GM19395 (cell line): ENCODE results near the gene ZNF618.
"Not testable (repeated sequence)": the region's sequence is repeated elsewhere in the genome, so short reads cannot be mapped to it uniquely, and the experiment has no call there.

Experiments used
- ATAC-seq: cut with Tn5 transposase; IDR thresholded peaks from one replicate; pipeline ENCODE4 v1.9.1; 2021; ENCODE audit warnings: mild to moderate bottlenecking, moderate library complexity; ENCODE audit not compliant: unreplicated experiment

Gene ZNF618

DNA sequence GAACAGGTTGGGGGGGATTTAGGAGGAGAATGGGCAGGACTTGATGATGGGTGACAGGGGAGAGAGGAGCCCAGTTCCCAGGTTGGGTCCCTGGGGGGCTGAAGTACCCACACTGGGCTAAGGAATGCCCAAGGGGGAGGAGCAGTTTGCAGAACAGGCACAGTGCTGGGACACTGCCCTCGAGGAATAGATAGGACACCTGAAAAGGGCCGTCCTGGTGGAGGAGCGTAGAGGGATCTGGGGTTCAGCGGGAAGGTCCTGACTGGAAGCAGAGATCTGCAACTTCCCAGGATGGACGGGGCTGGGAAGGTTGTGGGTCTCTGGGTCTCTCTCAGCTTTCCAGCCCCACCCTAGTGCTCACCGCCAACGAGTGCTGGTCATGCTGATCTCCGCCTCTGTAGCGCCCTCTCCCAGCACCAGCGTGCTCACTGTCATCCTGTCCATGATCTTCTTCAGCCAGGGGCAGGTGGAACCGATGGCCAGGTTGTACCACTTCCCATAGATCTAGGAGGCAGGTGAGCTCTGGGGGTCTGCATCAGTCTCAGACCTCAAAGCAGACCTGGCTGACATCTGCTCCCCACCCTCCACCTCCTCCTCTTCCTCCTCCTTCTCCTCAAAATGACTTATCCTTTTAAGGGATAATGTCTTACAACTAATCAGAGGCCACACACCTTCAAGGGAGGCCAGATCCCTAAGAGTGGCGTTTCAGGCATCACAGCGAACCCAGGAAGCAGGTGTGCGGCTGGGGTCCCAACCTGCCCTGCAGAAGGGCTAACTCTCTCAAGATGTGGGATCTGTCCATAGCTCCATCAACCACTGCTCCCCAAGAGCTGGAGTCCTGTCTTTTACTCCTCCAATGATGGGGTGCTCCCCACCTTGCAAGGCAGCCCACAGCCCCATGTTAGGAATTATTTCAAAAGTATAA lies 200.4 kb downstream of the ZNF618 start:
- no peak for ATAC-seq

DNA sequence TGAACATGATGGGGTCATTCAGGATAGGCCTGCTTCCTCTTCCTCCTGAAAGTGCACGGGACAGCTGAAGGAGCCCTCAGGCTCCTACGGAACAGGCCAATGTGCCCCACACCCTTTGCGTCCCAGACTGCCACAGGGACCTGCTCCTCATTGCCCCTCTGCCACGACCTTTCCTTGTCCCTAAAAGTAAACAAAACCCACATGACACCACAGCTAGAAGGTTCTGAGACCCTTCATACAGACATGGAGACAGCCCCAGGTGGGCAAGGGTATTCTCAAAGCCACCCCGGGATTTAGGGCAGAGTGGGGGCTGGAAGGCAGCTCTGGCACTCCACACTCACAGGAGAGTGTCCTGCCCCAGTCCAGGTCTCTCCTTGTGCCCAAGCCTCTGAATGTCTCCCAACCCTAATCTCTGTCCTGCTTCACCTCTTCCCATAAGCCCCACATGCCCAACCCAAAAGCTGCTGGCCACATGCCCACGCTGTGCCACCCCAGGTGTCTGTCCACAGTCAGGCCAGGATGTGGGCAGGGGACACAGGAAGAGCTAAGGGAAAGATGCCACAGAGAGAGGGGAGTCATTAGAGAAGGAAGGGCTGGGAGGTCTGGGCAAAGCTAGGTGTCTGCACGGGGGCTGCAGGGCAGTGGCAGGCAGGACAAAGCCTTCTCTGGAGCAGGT lies 201.2 kb downstream of the ZNF618 start:
- no peak for ATAC-seq

DNA sequence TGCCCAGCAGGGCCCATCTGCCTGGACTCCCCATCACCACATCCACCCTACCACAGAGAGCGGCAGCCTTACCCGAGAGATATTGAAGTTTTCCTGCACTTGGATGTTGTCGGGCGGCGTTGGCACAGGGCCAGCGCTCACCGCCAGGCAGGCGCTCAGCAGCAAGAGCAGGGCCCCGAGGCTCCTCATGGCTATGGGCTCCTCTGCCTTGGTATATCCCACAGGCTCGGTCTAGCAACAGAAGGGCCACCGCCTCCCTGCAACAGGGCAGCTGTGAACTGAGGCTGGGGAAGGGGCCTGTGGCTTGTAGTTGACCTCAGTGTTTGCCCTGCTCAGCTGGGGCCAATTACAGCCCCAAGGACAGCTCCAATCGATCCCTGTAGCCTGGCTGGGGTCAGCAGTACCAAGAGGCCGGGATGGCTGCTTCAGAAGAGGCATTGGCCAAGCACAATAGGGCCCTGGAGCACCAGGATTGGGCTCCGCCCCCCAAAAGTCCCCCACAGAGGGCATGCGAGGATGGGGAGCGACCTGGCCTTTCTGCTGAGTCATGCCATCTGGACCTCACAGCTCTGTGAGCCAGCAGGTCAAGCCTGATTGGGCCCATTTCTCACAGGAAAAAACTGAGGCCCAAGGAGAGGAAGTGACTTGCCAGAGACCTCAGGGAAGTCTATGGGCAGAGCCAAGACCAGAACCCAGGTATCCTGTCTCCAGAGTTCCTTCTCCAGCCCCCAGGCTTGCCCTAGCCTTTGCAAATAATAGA lies 202.1 kb downstream of the ZNF618 start, which contains the start of gene AMBP:
TSS of gene AMBP (minus strand) at position 280 of the 760 bp plus-strand sequence. CDS start at position 189, 91 bp downstream.
- ATAC-seq: no peak

GRCh38 chr9:114078781-114079156 lies 202.7 kb downstream of the ZNF618 start:
- ATAC-seq: no peak

DNA sequence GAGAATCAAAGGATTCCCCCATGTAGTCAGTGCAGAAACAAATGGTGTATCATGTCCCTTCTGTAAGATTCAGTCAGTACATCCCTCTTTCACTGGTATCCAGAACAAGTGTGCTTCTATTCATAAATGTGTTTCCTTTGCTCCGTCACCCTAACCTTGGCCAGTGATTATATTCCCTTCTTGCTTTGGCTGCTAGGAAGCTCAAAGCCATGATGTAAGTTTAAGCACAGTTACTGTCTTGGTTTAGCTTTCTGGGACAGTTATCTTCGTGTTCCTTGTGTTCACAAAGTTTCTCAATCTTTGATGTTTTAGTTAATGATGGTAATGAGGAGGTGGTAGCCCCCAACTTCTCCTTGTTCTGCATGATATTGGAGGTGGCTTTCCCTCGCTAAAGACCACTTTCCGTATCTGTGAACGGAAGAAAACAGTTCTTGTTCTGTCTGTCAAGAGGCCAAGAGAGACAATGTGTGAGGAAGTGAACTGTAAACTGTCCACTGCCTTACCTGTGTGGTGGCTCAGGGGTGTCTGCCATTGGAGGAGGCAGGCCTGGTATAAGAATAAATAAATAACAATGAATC lies 204.2 kb downstream of the ZNF618 start:
- ATAC-seq: no peak

GRCh38 chr9:114080773-114081440 lies 204.8 kb downstream of the ZNF618 start:
- no peak for ATAC-seq

DNA sequence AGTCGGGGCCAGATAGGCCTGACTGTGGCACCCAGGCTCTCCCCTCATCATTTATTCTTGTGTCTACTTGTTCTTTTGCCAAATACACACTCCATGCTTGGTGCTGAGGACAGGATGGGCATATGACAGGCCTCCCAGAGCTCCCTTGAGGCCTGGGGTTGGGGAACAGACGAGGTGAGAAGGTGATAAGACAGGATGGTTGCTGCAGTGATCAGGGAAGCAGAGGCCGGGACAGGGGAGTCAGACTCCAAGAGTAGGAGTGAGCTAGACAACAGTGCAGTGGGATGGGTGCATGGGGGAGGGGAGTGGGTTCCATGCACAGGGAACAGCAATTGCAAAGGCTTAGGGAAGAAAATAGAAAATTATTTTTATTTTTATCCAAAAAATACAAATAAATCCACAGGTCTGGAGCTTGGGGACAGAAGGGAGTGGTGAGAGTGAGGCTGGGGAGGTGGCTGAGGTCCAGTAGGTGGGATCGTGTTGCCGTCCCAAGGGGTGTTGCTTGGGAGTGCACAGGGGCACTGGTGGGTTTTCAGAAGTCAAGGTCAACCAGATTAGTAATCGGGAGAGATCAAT lies 205.4 kb downstream of the ZNF618 start:
- ATAC-seq: no peak

- peak; percentile 95 for ATAC-seq
These were observed 206.1 kb downstream of the ZNF618 start for GRCh38 chr9:114082017-114082762.

DNA sequence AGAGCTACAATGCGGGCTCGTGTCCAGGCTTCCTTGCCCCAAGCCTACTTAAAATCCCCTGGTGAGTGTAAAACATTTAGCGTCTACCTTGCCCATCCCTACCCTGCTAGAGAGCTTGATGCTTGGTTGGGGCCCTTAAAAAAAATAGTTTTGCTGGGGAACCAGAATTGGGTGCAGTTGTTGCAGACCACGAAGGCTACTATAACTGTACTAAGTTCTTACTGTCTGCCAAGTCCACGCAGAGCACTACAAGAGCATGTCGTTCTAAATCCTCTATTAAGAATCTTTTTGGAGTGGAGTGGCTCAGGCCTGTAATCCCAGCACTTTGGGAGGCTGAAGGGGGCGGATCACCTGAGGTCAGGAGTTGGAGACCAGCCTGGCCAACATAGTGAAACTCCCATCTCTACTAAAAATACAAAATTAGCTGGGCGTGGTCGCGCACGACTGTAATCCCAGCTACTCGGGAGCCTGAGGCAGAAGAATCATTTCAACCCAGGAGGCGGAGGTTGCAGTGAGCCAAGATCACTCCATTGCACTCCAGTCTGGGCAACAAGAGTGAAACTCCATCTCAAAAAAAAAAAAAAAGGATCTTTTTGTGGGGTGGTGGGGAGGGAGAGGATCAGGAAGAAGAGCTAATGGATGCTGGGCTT lies 206.8 kb downstream of the ZNF618 start:
- not testable (repeated sequence) for ATAC-seq

GRCh38 chr9:114083666-114084065 lies 207.6 kb downstream of the ZNF618 start:
- no peak for ATAC-seq

DNA sequence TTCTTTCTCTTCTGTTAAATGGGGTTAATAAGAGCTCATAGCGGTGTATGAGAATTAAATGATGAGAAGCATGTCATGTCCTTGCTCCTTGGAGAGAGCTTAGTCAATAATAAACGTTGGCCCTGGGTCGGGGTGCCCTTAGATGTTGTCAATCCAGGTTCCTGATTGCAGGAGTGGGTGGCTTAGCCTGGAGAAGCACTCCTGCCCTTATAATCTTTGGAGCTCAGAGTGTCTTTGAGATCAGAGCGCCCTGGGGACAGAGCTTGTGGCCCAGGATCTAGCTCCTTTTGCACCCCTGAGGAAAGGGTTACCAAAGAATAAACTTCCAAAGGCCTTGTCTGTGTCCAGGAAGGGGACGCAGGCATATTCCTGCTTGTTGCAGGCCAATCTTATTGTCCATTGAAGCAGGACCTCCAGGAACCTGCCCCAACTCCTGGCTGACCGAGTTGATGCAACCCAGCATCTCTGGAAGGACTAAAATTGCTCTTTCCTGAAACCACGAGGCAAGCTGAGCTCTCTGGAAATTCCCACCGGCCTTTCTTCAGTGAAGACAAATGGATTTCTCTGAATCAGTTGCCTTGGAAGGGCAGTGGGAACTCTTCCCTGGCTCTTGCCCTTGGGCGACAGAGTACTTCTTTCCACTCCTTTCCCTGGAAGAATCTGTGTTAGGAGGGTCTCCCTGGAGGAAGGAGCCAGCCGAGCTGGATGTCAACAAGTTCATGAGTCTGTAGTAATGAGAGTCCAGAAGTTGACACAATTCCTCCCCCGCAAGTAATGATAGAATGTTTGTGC lies 208.4 kb downstream of the ZNF618 start:
- no peak for ATAC-seq

GRCh38 chr9:114085387-114085789 lies 209.3 kb downstream of the ZNF618 start:
- no peak for ATAC-seq

GRCh38 chr9:114086009-114086408 lies 209.9 kb downstream of the ZNF618 start:
- ATAC-seq: no peak

DNA sequence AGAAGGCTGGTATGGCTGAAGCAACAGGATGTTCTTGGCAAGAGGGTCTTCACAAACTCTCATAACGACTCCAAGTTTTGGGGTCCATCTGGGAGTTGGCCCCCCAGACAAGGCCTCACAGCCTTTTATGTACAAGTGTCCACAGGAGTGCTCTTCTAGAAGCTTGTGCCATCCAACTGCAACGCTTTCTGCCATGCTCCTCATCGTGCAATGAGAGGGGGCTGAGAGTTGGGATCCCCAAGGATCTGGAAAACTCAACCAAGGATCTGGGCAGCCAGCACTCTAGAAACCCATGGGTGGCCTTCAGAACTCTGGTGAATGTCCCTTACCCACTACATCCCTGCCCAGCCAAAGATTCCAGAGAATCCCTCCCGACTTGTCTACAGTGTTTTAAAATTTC lies 210.5 kb downstream of the ZNF618 start:
- ATAC-seq: no peak

DNA sequence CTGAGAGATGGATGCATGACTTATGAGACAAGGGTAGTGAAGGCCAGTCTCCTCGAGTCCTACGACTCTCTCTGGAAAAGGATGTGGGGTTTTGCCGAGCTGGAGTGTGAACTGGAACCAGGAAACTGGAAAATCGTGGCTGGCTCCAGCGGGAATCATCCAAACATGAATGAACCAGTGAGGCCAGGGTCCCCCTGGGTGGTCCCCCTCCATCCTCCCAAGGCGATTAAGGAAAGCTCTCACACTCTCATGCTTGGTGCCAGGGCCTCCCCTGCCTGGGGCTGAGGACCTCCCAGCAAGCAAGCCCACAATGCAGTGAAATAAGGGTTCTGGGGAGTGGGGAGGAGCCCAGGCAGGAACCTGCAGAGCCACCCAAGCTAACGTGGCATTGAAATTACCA lies 211.6 kb downstream of the ZNF618 start:
- no peak for ATAC-seq

DNA sequence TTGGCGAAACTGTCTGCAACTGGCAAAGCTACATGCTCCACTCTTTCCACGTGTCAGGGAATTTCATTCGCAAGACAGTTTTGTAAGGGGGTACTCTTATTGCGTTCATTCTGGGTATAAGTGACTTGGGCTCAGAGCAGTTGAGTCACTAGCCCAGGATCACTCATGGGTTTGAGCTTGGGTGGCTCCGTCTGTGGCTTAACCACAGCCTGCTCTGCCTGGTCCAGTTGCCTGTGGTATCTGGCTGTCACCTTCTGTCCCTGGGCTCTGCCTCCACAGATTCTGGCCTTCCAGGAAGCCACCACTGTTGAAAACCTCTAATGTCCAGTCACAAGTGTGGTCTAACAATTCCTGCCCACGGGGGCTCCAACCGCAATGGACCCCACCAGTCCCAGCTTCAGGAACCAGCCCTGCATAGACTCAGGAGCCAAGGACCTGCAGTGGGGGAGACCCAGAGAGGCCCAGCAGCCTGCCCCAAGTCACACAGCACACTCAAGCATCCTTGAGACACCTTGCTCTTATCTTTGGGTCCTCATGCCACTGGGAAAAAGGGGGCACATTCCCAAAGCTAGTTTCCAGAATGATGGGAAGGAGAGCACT lies 212.6 kb downstream of the ZNF618 start:
- ATAC-seq: no peak

DNA sequence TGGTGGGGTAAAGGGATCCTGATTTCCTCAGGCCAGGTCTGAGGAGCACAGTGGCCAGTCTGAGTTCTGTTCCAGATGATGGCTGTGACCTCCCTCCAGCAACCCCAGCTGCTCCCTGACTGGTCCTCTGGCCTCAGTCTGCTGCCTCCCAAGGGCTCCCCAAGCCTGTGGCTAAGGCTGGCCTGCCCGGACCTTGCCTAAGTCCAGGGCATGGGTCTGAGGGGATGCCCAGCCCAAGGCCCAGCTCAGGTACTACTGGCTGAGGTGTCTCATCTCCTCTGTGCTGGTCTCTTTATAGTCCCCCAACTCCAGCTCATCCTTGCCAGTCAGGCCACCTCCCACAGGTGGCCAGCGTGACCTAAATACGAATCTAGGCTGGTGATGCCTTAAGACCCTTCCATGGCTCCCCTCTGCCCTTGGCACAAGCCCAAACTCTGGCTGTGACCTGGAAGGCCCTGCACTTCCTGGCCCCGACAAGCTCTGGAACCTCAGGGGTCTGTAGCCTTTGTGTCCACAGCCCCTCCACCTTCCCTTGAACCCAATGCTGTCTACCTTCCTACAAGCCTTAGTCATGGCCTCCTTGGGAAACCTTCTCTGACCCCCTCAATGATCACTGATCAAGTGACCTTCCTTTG lies 213.2 kb downstream of the ZNF618 start:
- ATAC-seq: no peak
